ENCODE measurements around the gene NKX2-4. TPM values are rescaled to one million over a fixed set of nuclear protein-coding genes. Genes with fewer than 3 reads are reported as not detected.

Gene NKX2-4
- not detected in 2 replicates for total RNA-seq
- long read RNA-seq, result 0 reads

DNA sequence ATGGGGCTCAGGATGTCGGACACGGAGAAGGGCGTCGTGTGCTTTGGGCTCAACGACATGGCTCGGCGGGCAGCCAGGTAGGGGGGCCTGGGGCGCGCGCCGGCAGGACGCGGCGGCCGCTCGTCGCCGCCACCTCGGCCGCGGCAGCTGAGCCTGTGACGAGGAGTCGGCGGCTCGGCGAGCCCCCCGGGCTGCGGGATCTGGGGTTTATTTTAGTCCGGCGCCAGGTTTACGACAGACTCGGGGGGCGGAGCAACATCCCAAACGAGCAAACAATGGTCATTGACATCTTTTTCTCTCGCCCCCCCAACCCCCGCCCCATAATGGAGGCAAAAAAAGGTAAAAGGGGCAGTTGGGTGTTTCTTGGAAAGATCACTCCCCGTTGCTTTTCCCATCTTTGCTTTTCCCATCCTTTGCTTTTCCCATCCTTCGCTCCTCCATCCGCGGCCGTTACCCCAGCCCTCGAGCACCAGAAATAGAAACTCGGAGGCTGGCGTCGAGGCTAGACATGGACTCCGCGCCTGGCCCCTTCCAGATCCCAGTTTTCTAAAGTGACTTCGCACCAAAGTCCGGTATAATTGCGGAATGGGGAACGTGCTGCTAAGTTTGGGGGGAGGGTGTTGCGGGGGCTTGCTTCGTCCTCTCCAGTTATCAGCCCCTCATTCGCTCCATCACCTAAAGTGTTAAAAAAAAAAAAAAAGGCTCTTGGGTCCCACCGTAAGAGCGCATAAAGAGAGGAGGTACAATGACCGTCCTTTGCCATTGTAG, at the start of gene NKX2-4:
Gene NKX2-4 (minus strand): TSS at position 186 of the 768 bp plus-strand sequence. CDS start 127 bp downstream, at position 59.
- DNase-seq (ENCODE audit: extremely low spot score, unreplicated experiment), result no peak
- Mint-ChIP-seq H3K36me3 (ENCODE audit: unreplicated experiment) (peaks cover 2% of the 10 kb centered on the region), H3K4me1 (ENCODE audit: unreplicated experiment) (peaks cover 6% of the 10 kb centered on the region), H3K27ac (ENCODE audit: unreplicated experiment) (no peak within 1 kb of the TSS), H3K27me3 (ENCODE audit: unreplicated experiment) (peaks cover 78% of the 10 kb centered on the region), H3K9me3 (ENCODE audit: unreplicated experiment) (no peaks in the 10 kb centered on the region), H3K4me3 (ENCODE audit: unreplicated experiment) (no peak within 1 kb of the TSS)
- TF ChIP-seq, protein P1, sequence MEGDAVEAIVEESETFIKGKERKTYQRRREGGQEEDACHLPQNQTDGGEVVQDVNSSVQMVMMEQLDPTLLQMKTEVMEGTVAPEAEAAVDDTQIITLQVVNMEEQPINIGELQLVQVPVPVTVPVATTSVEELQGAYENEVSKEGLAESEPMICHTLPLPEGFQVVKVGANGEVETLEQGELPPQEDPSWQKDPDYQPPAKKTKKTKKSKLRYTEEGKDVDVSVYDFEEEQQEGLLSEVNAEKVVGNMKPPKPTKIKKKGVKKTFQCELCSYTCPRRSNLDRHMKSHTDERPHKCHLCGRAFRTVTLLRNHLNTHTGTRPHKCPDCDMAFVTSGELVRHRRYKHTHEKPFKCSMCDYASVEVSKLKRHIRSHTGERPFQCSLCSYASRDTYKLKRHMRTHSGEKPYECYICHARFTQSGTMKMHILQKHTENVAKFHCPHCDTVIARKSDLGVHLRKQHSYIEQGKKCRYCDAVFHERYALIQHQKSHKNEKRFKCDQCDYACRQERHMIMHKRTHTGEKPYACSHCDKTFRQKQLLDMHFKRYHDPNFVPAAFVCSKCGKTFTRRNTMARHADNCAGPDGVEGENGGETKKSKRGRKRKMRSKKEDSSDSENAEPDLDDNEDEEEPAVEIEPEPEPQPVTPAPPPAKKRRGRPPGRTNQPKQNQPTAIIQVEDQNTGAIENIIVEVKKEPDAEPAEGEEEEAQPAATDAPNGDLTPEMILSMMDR (IDR thresholded peaks at IDR 0.05), result no peak

DNA sequence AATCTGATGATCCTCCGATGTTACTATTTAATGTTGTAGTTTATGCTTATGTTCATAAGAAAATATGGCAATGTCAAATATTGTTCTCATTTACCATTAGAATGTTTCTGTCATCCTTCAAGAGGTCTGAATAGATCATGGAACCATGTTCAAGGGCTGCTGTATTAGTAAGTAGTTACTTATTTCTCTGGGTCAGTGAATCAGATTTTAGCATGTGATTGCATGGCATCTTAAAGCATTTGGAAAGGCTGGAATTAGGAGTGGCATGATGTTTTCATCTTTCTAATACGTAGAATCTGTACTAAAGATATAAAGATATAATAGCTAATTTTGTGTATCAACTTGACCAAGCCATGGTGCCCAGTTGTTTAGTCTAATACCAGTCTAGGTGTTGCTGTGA, 40.5 kb upstream of the NKX2-4 start:
- TF ChIP-seq, protein P1 (IDR thresholded peaks at IDR 0.05), result no peak
- no peaks in the 10 kb centered on the region for H3K9me3 Mint-ChIP-seq (ENCODE audit: unreplicated experiment)
- peaks cover 19% of the 10 kb centered on the region for H3K4me1 Mint-ChIP-seq (ENCODE audit: unreplicated experiment)
- no peak overlapping the region for H3K4me3 Mint-ChIP-seq (ENCODE audit: unreplicated experiment)
- no peaks in the 10 kb centered on the region for H3K36me3 Mint-ChIP-seq (ENCODE audit: unreplicated experiment)
- H3K27ac Mint-ChIP-seq (ENCODE audit: unreplicated experiment), result no peak overlapping the region
- no peak for DNase-seq (ENCODE audit: extremely low spot score, unreplicated experiment)
- H3K27me3 Mint-ChIP-seq (ENCODE audit: unreplicated experiment), result peaks cover 18% of the 10 kb centered on the region

DNA sequence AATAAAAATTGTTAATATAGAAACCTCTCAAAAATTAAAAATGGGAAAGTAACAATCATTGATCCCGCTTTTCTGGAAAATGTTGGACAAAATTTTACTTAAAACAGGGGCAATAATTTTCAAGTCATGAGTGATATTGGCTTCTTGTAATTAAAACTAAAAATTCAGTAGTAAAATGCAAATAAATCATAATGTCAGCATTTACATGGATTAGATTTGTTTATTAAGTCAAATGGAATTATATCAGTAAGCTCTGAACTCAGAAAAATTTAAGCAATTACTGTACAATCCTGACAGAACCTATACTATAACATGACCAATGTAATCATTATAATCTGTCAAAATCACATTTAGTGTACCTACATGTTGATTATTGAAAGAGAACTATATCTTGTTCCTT, 39.9 kb upstream of the NKX2-4 start:
- Mint-ChIP-seq H3K27ac (ENCODE audit: unreplicated experiment) (no peak overlapping the region), H3K36me3 (ENCODE audit: unreplicated experiment) (no peaks in the 10 kb centered on the region), H3K27me3 (ENCODE audit: unreplicated experiment) (peaks cover 17% of the 10 kb centered on the region), H3K4me3 (ENCODE audit: unreplicated experiment) (no peak overlapping the region), H3K9me3 (ENCODE audit: unreplicated experiment) (no peaks in the 10 kb centered on the region), H3K4me1 (ENCODE audit: unreplicated experiment) (peaks cover 19% of the 10 kb centered on the region)
- TF ChIP-seq, protein P1 (IDR thresholded peaks at IDR 0.05), result no peak
- no peak for DNase-seq (ENCODE audit: extremely low spot score, unreplicated experiment)

DNA sequence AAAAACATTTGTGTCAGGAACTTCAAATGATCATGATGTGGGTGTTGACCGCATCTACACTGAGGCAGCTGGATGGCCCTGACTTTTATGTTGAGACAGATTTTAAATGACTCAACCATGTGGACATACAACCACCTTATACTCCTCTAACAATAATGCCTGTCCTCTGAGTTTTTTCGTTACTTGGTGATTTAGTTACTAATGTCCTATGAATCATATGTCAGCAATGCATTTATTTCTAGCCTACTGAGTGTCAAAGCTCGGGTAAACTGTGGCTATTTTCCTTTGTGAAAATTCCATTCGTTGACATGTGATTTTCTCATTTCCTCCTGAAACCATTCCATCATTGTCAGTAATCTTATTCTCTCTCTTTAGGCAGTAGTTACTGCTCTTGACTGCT, 38.9 kb upstream of the NKX2-4 start:
- no peaks in the 10 kb centered on the region for H3K9me3 Mint-ChIP-seq (ENCODE audit: unreplicated experiment)
- no peak overlapping the region for H3K4me3 Mint-ChIP-seq (ENCODE audit: unreplicated experiment)
- peaks cover 19% of the 10 kb centered on the region for H3K4me1 Mint-ChIP-seq (ENCODE audit: unreplicated experiment)
- H3K27me3 Mint-ChIP-seq (ENCODE audit: unreplicated experiment), result peaks cover 15% of the 10 kb centered on the region
- no peak for DNase-seq (ENCODE audit: extremely low spot score, unreplicated experiment)
- TF ChIP-seq, protein P1 (IDR thresholded peaks at IDR 0.05), result no peak
- no peaks in the 10 kb centered on the region for H3K36me3 Mint-ChIP-seq (ENCODE audit: unreplicated experiment)
- H3K27ac Mint-ChIP-seq (ENCODE audit: unreplicated experiment), result peak overlapping the region; percentile 29

GRCh38 chr20:21435576-21435975, 38.2 kb upstream of the NKX2-4 start:
- no peak overlapping the region for H3K4me3 Mint-ChIP-seq (ENCODE audit: unreplicated experiment)
- H3K36me3 Mint-ChIP-seq (ENCODE audit: unreplicated experiment), result no peaks in the 10 kb centered on the region
- H3K9me3 Mint-ChIP-seq (ENCODE audit: unreplicated experiment), result no peaks in the 10 kb centered on the region
- peaks cover 12% of the 10 kb centered on the region for H3K27me3 Mint-ChIP-seq (ENCODE audit: unreplicated experiment)
- TF ChIP-seq, protein P1 (IDR thresholded peaks at IDR 0.05), result no peak
- no peak for DNase-seq (ENCODE audit: extremely low spot score, unreplicated experiment)
- peaks cover 19% of the 10 kb centered on the region for H3K4me1 Mint-ChIP-seq (ENCODE audit: unreplicated experiment)
- H3K27ac Mint-ChIP-seq (ENCODE audit: unreplicated experiment), result no peak overlapping the region
